ENCODE data around the gene PLCZ1. TPM values are rescaled to one million over a fixed set of nuclear protein-coding genes. Genes with fewer than 3 reads are reported as not detected.

The PLCZ1 gene
- total and polyA plus RNA-seq, 10 of the 15 experiments (the other 5 are each of a cell fraction or from before 2014, with no cell fraction given), result not detected

- Histone ChIP-seq H3K9ac (ENCODE audit: control insufficient read depth, insufficient read depth, low read length) (no peak overlapping the region), H4K20me1 (ENCODE audit: control insufficient read depth, insufficient read depth) (no peaks in the 10 kb centered on the region), H3K79me2 (ENCODE audit: control insufficient read depth, insufficient read depth, low read length) (no peaks in the 10 kb centered on the region), H2AFZ (ENCODE audit: control insufficient read depth, low read depth, low read length) (no peak overlapping the region), H3K27me3 (replicated peaks in 1 of 2; ENCODE audit: control insufficient read depth in 2 of 2, insufficient read depth in 2 of 2, low read length in 1 of 2) (no peaks in the 10 kb centered on the region), H3K4me1 (ENCODE audit: control insufficient read depth, insufficient read depth, low read length) (no peaks in the 10 kb centered on the region), H3K4me3 (no peak overlapping the region), H3K36me3 (ENCODE audit: control insufficient read depth in 2 of 2, insufficient read depth in 2 of 2, low read length in 1 of 2) (no peaks in the 10 kb centered on the region), H3K9me3 (replicated peaks; ENCODE audit: control insufficient read depth, insufficient read depth, low read length) (no peaks in the 10 kb centered on the region), H3K27ac (ENCODE audit: control insufficient read depth, insufficient read depth) (no peak overlapping the region), H3K4me2 (ENCODE audit: control insufficient read depth, insufficient read depth) (no peak overlapping the region)
- ATAC-seq (no peak), FAIRE-seq (no peak), DNase-seq (ENCODE audit: low read depth, low spot score) (no peak)
- ChIA-PET CTCF (no interaction called here), POLR2A (no interaction called here), RAD21 (ENCODE audit: unreplicated experiment) (no interaction called here), SMC1A (ENCODE audit: uncharacterized antibody, unreplicated experiment) (no interaction called here)
- 24% methylated on average over 4 of the region's 4 CpGs for WGBS (ENCODE audit: insufficient coverage, insufficient replicate concordance, low lambda C conversion rate, missing lambda C conversion rate)
- no TSS peak for BruUV-seq (replicated peaks)
- in situ Hi-C loops (cut with MboI), result no loop called here
- intact Hi-C loops (cut with micrococcal nuclease; ENCODE audit: unreplicated experiment), result loop anchor here (10.0 kb wide), 1 partner anchor 206 kb away; no protein-coding TSS in a partner anchor
- no peak for TF ChIP-seq ZBTB4 (CRISPR knock-in tag; IDR thresholded peaks at IDR 0.05)
- TF ChIP-seq ASH2L (IDR thresholded peaks at IDR 0.05; ENCODE audit: borderline replicate concordance, low read depth), result no peak
- no peak for TF ChIP-seq NBN (IDR thresholded peaks at IDR 0.05)
- no peak for TF ChIP-seq CHD1 (IDR thresholded peaks at IDR 0.05; ENCODE audit: low read depth, low read length)
- TF ChIP-seq ZBTB33 (IDR thresholded peaks at IDR 0.05), result no peak
- no peak for TF ChIP-seq E4F1 (IDR thresholded peaks at IDR 0.05; ENCODE audit: borderline replicate concordance, partially characterized antibody)
- no peak for TF ChIP-seq RAD51 (IDR thresholded peaks at IDR 0.05)
- no peak for TF ChIP-seq RELB (IDR thresholded peaks at IDR 0.05; ENCODE audit: low read depth)
- no peak for TF ChIP-seq EGR1 (IDR thresholded peaks at IDR 0.05; ENCODE audit: borderline replicate concordance in 1 of 2, low read depth in 2 of 2, low read length in 2 of 2)
- TF ChIP-seq USF2 (IDR thresholded peaks at IDR 0.05; ENCODE audit: borderline replicate concordance, low read depth, low read length), result no peak
- TF ChIP-seq IRF5 (IDR thresholded peaks at IDR 0.05; ENCODE audit: borderline replicate concordance), result no peak
- no peak for TF ChIP-seq PAX8 (IDR thresholded peaks at IDR 0.05)
These were observed 97.4 kb downstream of the PLCZ1 start for GRCh38 chr12:18640321-18640955.
